DMS 273 (cell line): ENCODE results near the gene CYP2W1.
"Not testable (repeated sequence)": the region's sequence is repeated elsewhere in the genome, so short reads cannot be mapped to it uniquely, and the experiment has no call there.

ENCODE experiments used
- DNase-seq: peaks from one replicate; lab custom pipeline; 2025; ENCODE audit not compliant: unreplicated experiment; lab: John Stamatoyannopoulos, UW

The CYP2W1 gene

GRCh38 chr7:949021-949934, 33.7 kb upstream of the CYP2W1 start:
- no peak for DNase-seq

DNA sequence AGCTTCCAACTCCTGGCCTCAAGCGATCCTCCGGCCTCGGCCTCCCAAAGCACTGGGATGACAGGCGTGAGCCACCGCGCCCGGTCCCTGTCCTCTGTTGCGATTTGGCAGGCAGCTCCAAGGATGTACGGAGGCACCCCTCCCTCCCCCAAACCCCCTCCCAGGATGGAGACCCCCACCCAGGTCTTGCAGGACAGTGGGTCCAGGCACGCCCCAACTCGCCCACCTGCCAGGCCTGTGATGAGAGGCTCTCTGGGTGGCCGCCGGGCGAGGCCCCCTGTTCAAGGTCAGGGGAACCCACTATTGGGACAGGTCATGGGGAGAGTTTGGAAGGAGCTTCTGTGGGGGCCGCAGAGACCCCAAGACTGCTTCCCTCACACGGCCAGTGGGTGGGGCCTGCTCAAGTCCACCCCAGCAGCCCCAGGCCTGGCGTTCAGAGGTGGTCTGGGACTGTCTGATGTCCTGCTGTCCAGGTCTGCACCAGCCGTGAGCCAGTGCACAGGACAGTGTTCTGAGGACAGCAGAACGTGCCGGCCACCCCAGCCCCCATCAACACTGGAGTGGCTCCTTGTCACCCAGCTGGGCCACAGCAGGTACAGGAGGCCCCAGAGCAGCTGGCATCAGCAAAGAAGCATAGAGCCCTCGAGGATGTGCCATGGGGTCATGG, 31.0 kb upstream of the CYP2W1 start:
- DNase-seq = no peak

DNA sequence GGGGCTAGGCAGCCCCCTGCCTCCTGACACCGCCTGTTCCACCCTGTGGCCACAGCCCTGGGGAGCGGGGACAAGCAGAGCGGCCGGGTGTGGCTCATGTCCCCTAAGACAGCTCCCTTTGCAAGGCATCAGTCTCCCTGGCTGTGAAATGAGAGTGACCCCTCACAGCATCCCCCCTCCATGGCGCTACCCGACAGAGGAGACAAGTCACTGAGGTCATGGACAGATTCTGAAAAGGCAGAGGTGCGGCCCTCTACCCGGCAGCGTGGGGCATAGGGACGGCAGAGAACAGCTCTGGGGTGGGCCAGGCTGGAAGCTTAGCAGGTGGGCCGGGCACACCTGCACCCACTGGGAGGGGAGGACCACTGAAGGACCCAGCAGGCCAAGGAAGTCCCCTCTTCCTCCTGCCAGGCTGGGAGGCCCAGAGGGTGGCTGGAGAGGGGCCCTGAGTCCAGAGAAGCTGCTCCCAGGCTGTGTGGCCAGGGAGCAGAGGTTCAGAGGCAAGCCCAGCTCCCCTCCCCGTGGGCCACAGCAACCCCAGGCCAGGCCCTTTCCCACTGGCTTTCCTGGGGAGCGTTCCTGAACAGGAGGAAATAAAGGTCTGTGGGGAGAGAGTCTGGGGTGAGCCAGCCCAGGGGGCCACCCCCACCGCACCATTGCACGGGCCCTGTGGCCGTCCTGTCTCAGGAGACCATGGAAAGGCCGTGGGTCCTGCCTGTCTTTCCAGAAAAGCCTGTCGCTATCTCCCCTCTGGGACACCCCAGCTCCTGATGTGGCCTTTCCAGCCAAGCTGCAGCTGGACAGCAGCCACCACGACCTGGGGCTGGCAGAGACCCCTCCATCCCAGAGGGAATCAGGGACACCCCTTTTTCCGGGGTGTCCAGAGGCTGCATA, 30.2 kb upstream of the CYP2W1 start:
- no peak for DNase-seq

DNA sequence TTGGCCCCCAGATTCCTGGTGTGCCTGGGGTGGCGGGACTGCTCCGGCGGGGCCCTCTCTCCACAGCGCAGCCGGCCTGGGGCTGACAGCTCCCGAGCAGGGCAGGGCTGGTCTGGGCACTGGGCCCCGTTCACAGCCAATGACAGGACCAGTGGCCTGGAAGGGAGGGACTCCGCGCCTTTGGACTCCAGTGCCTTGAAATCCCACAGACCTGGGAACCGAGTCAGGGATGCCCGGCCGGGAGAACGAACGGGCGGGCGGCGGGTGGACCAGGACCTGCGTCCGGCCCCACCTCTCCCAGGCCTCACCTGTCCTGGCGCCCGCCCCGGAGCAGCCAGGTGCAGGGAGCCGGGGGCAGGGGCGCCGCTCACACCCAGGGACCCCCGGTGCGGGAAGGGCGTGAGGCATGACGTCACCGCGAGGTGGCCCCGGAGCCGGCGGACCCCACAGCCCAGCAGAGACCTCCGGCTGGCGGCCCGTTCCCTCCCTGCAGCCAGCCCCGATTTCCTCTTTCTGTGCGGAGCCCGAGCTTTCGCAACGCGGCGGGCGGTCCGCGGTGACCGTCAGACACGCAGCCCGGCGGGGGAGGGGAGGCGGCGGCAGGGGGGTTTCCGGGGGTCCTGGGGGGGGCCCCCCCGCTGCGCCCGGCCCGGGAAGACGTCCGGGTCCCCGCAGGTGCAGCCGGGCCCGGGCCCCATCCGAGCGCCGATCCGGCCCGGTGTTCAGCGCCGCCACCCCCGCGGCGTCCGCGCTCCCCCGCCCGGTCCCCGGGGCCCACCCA, 29.2 kb upstream of the CYP2W1 start:
- peak; percentile 60 for DNase-seq

GRCh38 chr7:954330-955238, 28.4 kb upstream of the CYP2W1 start, which contains the start of gene ADAP1:
TSS of gene ADAP1 (minus strand) at chr7:954680. CDS start at chr7:954477, 203 bp downstream.
- peak; percentile 87 for DNase-seq

GRCh38 chr7:956031-956430, 26.9 kb upstream of the CYP2W1 start:
- DNase-seq = no peak

DNA sequence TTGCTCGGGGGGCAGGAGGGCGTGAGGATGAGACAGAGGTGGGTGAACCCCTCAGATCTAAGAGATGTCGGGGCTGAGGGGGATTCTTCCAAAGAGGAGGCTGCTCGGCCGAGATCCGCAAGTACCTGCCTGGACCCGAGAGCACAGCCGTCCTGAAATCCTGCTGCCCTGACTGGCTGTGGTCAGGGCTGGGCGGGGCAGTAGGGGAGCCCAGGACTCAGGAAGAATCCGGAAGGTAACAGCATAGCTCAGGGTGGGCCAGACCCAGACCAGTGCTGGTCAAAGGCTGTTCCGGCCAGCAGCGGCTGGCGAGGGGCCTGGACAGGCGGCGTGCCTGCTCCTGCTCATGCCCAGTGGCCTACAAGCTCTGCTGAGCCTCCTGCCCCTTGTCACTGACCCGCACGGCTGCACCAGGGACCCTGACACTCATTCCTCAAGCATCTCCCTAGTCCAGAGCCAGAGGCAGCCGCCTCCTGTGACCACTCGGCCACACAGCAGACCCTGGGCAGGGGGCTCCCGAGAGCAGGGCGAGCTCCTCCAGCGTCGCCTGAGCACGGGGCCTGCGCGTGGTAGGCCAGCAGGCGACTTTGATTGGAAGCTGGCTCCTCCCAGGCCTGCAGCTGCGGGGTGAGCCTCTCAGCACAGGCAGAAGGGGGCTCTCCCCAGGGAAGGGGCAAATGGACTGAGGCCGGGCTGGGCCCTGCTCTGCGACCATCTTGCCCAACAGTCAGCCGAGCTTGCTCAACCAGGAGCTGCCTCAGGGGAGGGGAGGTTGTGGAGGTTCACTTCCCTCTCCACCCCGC, 25.4 kb upstream of the CYP2W1 start:
- no peak for DNase-seq

GRCh38 chr7:958221-959200, 24.5 kb upstream of the CYP2W1 start:
- no peak for DNase-seq

- no peak for DNase-seq
Observed at GRCh38 chr7:959271-959670, 23.7 kb upstream of the CYP2W1 start.

GRCh38 chr7:959740-960139, 23.2 kb upstream of the CYP2W1 start:
- not testable (repeated sequence) for DNase-seq

GRCh38 chr7:960269-960871, 22.6 kb upstream of the CYP2W1 start:
- DNase-seq = no peak

DNA sequence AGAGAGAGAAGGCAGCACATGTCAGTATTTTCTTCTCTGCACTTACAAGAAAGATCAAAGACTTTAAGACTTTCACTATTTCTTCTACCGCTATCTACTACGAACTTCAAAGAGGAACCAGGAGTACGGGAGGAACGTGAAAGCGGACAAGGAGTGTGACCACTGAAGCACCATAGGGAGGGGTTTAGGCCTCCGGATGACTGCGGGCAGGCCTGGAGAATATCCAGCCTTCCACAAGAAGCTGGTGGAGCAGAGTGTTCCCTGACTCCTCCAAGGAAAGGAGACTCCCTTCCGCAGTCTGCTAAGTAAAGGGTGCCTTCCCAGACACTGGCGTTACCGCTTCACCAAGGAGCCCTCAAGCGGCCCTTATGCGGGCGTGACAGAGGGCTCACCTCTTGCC, 22.0 kb upstream of the CYP2W1 start:
- DNase-seq = not testable (repeated sequence)

DNA sequence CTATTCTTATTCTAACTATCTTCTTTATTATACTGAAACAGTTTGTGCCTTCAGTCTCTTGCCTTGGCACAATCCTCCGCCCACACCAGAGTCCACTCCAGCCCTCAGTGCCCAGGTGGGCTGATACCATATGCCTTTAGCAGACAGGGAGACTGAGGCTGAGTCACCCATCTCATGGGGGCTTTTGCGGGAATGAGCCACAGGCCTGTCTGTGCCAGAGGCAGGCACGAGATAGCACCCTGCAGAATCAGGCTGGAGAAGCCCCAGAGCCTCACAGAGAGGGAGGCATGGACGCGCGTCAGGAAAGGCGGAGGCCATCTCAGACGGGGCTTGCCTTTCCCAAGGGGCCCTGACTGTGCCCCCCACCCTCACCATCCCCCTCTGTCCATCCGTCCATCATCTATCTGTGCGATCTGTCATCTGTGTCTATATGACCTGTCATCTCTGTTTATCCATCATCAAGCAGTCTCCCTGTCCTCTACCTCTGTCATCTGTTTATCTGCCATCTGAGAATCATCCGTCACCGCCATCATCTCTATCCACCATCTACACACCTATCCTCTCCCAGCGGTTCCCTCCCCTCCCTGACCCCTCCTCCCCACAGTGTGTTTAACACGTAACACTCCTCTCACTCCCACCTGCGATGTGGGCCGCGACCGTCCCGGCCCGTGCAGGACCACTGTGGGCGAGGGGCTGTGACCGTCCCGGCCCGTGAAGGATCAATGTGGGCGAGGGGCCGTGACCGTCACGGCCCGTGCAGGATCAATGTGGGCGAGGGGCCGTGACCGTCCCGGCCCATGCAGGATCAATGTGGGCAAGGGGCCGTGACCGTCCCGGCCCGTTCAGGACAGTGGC, 21.2 kb upstream of the CYP2W1 start:
- DNase-seq = no peak

DNA sequence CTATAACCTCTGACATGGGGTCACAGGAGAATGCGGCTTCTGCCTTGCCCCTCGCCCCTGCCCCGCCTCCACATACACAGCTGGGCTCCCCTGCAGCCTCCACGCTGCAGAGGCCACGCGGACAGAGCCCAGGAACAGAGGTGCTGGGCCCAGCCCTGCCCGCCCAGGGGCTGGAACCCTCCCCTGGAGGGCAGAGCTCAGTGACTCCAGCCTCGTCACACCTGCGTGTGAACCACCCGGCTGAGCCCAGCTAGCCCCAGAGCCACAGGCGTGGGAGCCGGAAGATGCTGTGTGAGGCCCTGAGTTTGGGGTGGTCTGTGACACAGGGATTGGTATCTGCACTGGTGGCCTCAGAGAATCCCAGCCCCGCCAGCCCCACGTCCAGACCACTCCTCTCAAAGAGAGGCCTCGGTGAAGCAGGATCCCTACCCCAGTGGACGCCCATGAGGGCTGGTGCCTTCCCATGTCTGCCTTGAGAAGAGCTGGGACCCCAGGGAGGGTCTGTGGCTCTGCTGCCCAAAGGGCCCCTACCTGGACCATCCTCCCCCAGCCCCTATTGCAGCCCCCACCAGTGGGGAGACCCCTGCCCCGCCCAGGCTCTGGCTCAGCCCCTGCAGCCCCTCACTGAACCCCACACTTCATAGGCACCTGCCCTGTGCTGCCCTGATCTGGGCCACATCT, 20.4 kb upstream of the CYP2W1 start:
- no peak for DNase-seq

- DNase-seq = peak; percentile 58
Observed at GRCh38 chr7:963236-964078, 19.5 kb upstream of the CYP2W1 start.
